IMR-90 (cell line): Measurements from ENCODE around the gene NBEA. TPM values are rescaled to one million over a fixed set of nuclear protein-coding genes. Genes with fewer than 3 reads are reported as not detected.

Experiments
- ATAC-seq: fragments of 200-7000 bp; cut with Tn5 transposase; 2 replicates; pipeline ENCODE4 v1.9.1; 2020; ENCODE audit warnings: low read depth, mild to moderate bottlenecking, moderate library complexity
- BruUV-seq: library from RNA; stranded (reverse); fragments of 400-500 nt; replicated peaks from 2 replicates; lab custom pipeline; 2021; lab: Mats Ljungman, UMichigan
- CTCF ChIA-PET: fragments of 300-600 bp; formaldehyde crosslinking; extraction: SDS; loops from one replicate; lab custom pipeline; 2021; ENCODE audit warnings: antibody characterized with exemption; lab: Yijun Ruan, JAX
- POLR2A ChIA-PET: fragments of 300-600 bp; sonication (Branson Sonifier 250); formaldehyde crosslinking; loops from one replicate; lab custom pipeline; 2022; ENCODE audit warnings: antibody characterized with exemption; ENCODE audit not compliant: unreplicated experiment; lab: Charles Lee
- DNase-seq: peaks from one replicate; pipeline ENCODE4 v3.0.0; 2013
- H2AFZ ChIP-seq: replicated peaks from 2 replicates; pipeline ENCODE3; 2013; ENCODE audit warnings: low read length, mild to moderate bottlenecking; ENCODE audit not compliant: poor library complexity
- H2AK5ac ChIP-seq: 2 replicates; pipeline ENCODE4 v1.6.1; 2013; ENCODE audit warnings: low read depth, low read length, inconsistent platforms
- H2AK9ac ChIP-seq: replicated peaks from 2 replicates; pipeline ENCODE3; 2013; ENCODE audit warnings: mild to moderate bottlenecking, low read depth, low read length, moderate library complexity; ENCODE audit not compliant: poor library complexity
- H2BK120ac ChIP-seq: 2 replicates; pipeline ENCODE4 v1.6.1; 2013; ENCODE audit warnings: low read depth, low read length, inconsistent platforms
- H2BK15ac ChIP-seq: 3 replicates; pipeline ENCODE4 v1.6.1; 2013; ENCODE audit warnings: low read depth, low read length, inconsistent platforms
- H2BK20ac ChIP-seq: 2 replicates; pipeline ENCODE4 v1.6.1; 2013; ENCODE audit warnings: low read depth, mild to moderate bottlenecking, inconsistent platforms, low read length, moderate library complexity
- H2BK5ac ChIP-seq: 2 replicates; pipeline ENCODE4 v1.6.1; 2013; ENCODE audit warnings: mild to moderate bottlenecking, low read depth, low read length, inconsistent platforms; ENCODE audit not compliant: poor library complexity, severe bottlenecking
- H3K14ac ChIP-seq: replicated peaks from 2 replicates; pipeline ENCODE4 v1.6.1; 2013; ENCODE audit warnings: low read depth, low read length, inconsistent platforms
- H3K18ac ChIP-seq: 2 replicates; pipeline ENCODE4 v1.6.1; 2013; ENCODE audit warnings: low read depth, low read length, control low read depth
- H3K23ac ChIP-seq: 2 replicates; pipeline ENCODE4 v1.6.1; 2013; ENCODE audit warnings: low read depth, low read length, inconsistent platforms
- H3K27ac ChIP-seq: 2 replicates; pipeline ENCODE4 v1.5.1; 2013; ENCODE audit warnings: mild to moderate bottlenecking, control low read depth, low read length; ENCODE audit not compliant: insufficient read depth
- H3K27me3 ChIP-seq: 2 replicates; pipeline ENCODE4 v1.6.1; 2013; ENCODE audit warnings: low read length; ENCODE audit not compliant: control insufficient read depth, insufficient read depth
- H3K36me3 ChIP-seq: 2 replicates; pipeline ENCODE4 v1.6.1; 2013; ENCODE audit warnings: low read length, mixed read lengths; ENCODE audit not compliant: control insufficient read depth, insufficient read depth
- H3K4ac ChIP-seq: 2 replicates; pipeline ENCODE4 v1.6.1; 2013; ENCODE audit warnings: low read depth, low read length, inconsistent platforms
- H3K4me1 ChIP-seq: 2 replicates; pipeline ENCODE4 v1.6.1; 2013; ENCODE audit warnings: low read length, mixed read lengths; ENCODE audit not compliant: control insufficient read depth, insufficient read depth
- H3K4me2 ChIP-seq: 2 replicates; pipeline ENCODE4 v1.6.1; 2013; ENCODE audit warnings: low read depth, mild to moderate bottlenecking, control low read depth, low read length, moderate library complexity
- H3K4me3 ChIP-seq: 2 replicates; pipeline ENCODE4 v1.5.1; 2013; ENCODE audit warnings: low read depth, mild to moderate bottlenecking, control low read depth, low read length, moderate library complexity; ENCODE audit not compliant: insufficient read depth
- H3K56ac ChIP-seq: 2 replicates; pipeline ENCODE4 v1.6.1; 2013; ENCODE audit warnings: low read length, inconsistent platforms; ENCODE audit not compliant: insufficient read depth; ENCODE audit errors: extremely low read depth
- H3K79me1 ChIP-seq, 2 experiments: 2 replicates each; pipeline ENCODE4 v1.6.1; 2013; ENCODE audit warnings: low read length in 2 of 2, inconsistent platforms in 1 of 2, low read depth in 1 of 2
- H3K9ac ChIP-seq: 2 replicates; pipeline ENCODE4 v1.6.1; 2013; ENCODE audit warnings: low read depth, low read length, control low read depth
- H3K9me1 ChIP-seq: 2 replicates; pipeline ENCODE4 v1.6.1; 2013; ENCODE audit warnings: low read length, inconsistent platforms; ENCODE audit not compliant: insufficient read depth
- H3K9me3 ChIP-seq: 2 replicates; pipeline ENCODE4 v1.6.1; 2013; ENCODE audit warnings: low read length; ENCODE audit not compliant: control insufficient read depth, insufficient read depth
- H4K20me1 ChIP-seq: 2 replicates; pipeline ENCODE4 v1.6.1; 2013; ENCODE audit warnings: low read length, inconsistent platforms; ENCODE audit not compliant: insufficient read depth
- H4K5ac ChIP-seq: 2 replicates; pipeline ENCODE4 v1.6.1; 2013; ENCODE audit warnings: mild to moderate bottlenecking, low read depth, low read length, control low read depth
- H4K8ac ChIP-seq, 2 experiments: 2 replicates each; pipeline ENCODE4 v1.6.1; 2013; ENCODE audit warnings: low read depth in 2 of 2, low read length in 2 of 2, control low read depth in 1 of 2, inconsistent platforms in 1 of 2
- H4K91ac ChIP-seq: 2 replicates; pipeline ENCODE4 v1.6.1; 2013; ENCODE audit warnings: low read depth, low read length, inconsistent platforms; ENCODE audit not compliant: insufficient read depth
- BHLHE40 ChIP-seq: fragments of 150-350 bp; IDR thresholded peaks from 2 replicates; pipeline ENCODE4 v1.6.1; 2016; ENCODE audit warnings: mild to moderate bottlenecking, low read depth, low read length
- CEBPB ChIP-seq: IDR thresholded peaks from 2 replicates; pipeline ENCODE4 v1.6.1; 2012; ENCODE audit warnings: low read depth, low read length, improper control_type of control experiment
- CHD1 ChIP-seq: IDR thresholded peaks from 2 replicates; pipeline ENCODE4 v1.6.1; 2012; ENCODE audit warnings: low read depth, low read length, improper control_type of control experiment
- MXI1 ChIP-seq: IDR thresholded peaks from 2 replicates; pipeline ENCODE4 v1.6.1; 2012; ENCODE audit warnings: low read depth, mild to moderate bottlenecking, low read length, moderate library complexity, borderline replicate concordance
- NFE2L2 ChIP-seq: fragments of 150-350 bp; IDR thresholded peaks from 2 replicates; pipeline ENCODE4 v1.6.1; 2016; ENCODE audit warnings: low read depth, mild to moderate bottlenecking, low read length
- POLR2A ChIP-seq: IDR thresholded peaks from 2 replicates; pipeline ENCODE4 v1.6.1; 2012; ENCODE audit warnings: mild to moderate bottlenecking, low read depth, low read length
- SMC3 ChIP-seq: fragments of 150-350 bp; IDR thresholded peaks from 2 replicates; pipeline ENCODE4 v1.6.1; 2016; ENCODE audit warnings: low read depth, mild to moderate bottlenecking, antibody characterized with exemption, low read length, moderate library complexity
- WGBS, 2 experiments: methylation state at CpG; one replicate each; pipeline versions ENCODE4 v1.1.5 to v1.1.7; 2013; ENCODE audit warnings: missing lambda C conversion rate in 2 of 2; ENCODE audit not compliant: insufficient read length in 1 of 2; ENCODE audit errors: extremely low coverage in 2 of 2; 5-methylcytosine and 5-hydroxymethylcytosine counted together
- dilution Hi-C: fragments of 300-500 bp; cut with HindIII; formaldehyde crosslinking; loops from one replicate; pipeline ENCODE4 v1.14.3; 2018; ENCODE audit warnings: low sequenced_read_pairs; ENCODE audit not compliant: unreplicated experiment
- in situ Hi-C: fragments of 300-500 bp; cut with MboI; formaldehyde crosslinking; loops from 3 replicates; pipeline ENCODE4 v1.14.3; 2019; ENCODE audit warnings: low sequenced_read_pairs, inconsistent platforms, mixed read lengths
- intact Hi-C: fragments of 100-400 bp; cut with micrococcal nuclease; formaldehyde crosslinking; loops from 2 replicates; pipeline ENCODE4 v1.10.0; 2022
- polyA plus RNA-seq, 3 experiments: library from polyadenylated mRNA; depleted of rRNA; stranded (reverse); fragments of >200 nt; gene quantifications; 2 replicates each; pipeline ENCODE4 v1.2.3, GENCODE V29; 2012; ENCODE audit warnings: low replicate concordance in 1 of 3
- total RNA-seq: library from RNA; depleted of rRNA; stranded (reverse); fragments of >200 nt; gene quantifications from 2 replicates; pipeline ENCODE4 v1.2.3, GENCODE V29; 2012
- TF ChIP-seq, protein P1 (sequence below): fragments of 150-350 bp; IDR thresholded peaks from 2 replicates; pipeline ENCODE4 v1.6.1; 2017; ENCODE audit warnings: mild to moderate bottlenecking, antibody characterized with exemption, low read length, low read depth

The NBEA gene
- total and polyA plus RNA-seq, 2 of the 4 experiments (the other 2 are of a cell fraction): 0.82 to 2.2 TPM

DNA sequence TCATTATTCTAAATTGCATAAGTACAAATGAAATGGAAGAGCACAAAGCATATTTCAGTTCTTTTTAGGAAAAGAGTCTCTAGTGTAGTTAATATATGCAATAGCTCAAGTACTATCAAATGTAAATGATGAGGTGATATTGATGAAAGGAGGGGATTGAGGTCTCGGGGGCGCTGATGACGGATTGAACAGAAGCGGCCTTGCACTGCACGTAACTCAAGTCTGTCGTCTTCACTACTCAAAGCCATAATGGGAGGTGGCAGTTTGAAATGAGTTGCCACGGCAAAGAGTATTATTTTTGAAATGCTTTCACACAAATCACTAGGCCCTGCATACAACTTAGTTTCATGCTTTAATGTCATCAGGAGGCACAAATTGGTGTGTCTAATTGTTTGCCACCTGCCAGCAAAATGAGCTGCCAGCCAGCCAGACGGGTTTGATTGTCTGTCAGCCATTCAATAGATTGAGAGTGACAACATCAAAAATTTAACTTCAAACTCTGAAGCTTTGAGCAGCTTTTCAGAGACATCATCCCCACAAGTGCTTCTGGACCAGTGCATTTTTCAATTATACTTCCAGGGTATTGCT, 256.6 kb downstream of the NBEA start:
- no peaks in the 10 kb centered on the region for H4K20me1 ChIP-seq
- no peak overlapping the region for H2BK20ac ChIP-seq
- H3K4me3 ChIP-seq: no peak overlapping the region
- ChIA-PET CTCF (no interaction called here), POLR2A (no interaction called here)
- no peak overlapping the region for H3K56ac ChIP-seq
- H3K4me2 ChIP-seq: no peak overlapping the region
- H4K8ac ChIP-seq: no peak overlapping the region
- ATAC-seq: no peak
- H2AK9ac ChIP-seq: no peak overlapping the region
- no peak for DNase-seq
- no peak overlapping the region for H3K9ac ChIP-seq
- H2AK5ac ChIP-seq: no peak overlapping the region
- H3K4ac ChIP-seq: no peak overlapping the region
- H2AFZ ChIP-seq: no peak overlapping the region
- BruUV-seq: no TSS peak
- no peaks in the 10 kb centered on the region for H3K9me3 ChIP-seq
- no peaks in the 10 kb centered on the region for H3K36me3 ChIP-seq
- no peak overlapping the region for H3K18ac ChIP-seq
- no peak overlapping the region for H3K27ac ChIP-seq
- no peaks in the 10 kb centered on the region for H3K9me1 ChIP-seq
- H4K91ac ChIP-seq: no peak overlapping the region
- no peak for TF ChIP-seq CHD1
- TF ChIP-seq BHLHE40: no peak
- no peak for TF ChIP-seq NFE2L2
- no peak for TF ChIP-seq SMC3
- TF ChIP-seq, protein P1, sequence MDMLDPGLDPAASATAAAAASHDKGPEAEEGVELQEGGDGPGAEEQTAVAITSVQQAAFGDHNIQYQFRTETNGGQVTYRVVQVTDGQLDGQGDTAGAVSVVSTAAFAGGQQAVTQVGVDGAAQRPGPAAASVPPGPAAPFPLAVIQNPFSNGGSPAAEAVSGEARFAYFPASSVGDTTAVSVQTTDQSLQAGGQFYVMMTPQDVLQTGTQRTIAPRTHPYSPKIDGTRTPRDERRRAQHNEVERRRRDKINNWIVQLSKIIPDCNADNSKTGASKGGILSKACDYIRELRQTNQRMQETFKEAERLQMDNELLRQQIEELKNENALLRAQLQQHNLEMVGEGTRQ: no peak
- no peak for TF ChIP-seq CEBPB
- no peak for TF ChIP-seq MXI1
- TF ChIP-seq POLR2A: no peak
- H2BK5ac ChIP-seq: no peak overlapping the region
- no peaks in the 10 kb centered on the region for H3K4me1 ChIP-seq
- no peak overlapping the region for H4K5ac ChIP-seq
- no peak overlapping the region for H2BK15ac ChIP-seq
- no peak overlapping the region for H2BK120ac ChIP-seq
- intact Hi-C loops: no loop called here
- H3K23ac ChIP-seq: no peak overlapping the region
- no peaks in the 10 kb centered on the region for H3K79me1 ChIP-seq
- no peaks in the 10 kb centered on the region for H3K27me3 ChIP-seq
- 70% methylated on average over 1 of the region's 8 CpGs; no CpG with 5 or more reads in 1 of the 2 experiments for WGBS, 2 experiments
- dilution Hi-C loops: no loop called here
- in situ Hi-C loops: no loop called here
- no peak overlapping the region for H3K14ac ChIP-seq
